T-helper 1 cell treated with Interleukin-12 subunit alpha and Interleukin-12 subunit beta and Interleukin-4 antibody, amounts not matched to agents 30 μg/mL and 1 μg/mL, for 36 hours (primary cell): Measurements from ENCODE around the gene ATP2B2.

ENCODE experiments used
- H3K27ac Mint-ChIP-seq: one replicate; pipeline ENCODE4 v1.8.0; 2021; ENCODE audit warnings: mild to moderate bottlenecking, mixed read lengths
- H3K27me3 Mint-ChIP-seq: one replicate; pipeline ENCODE4 v1.8.0; 2021; ENCODE audit warnings: low read depth, mixed read lengths
- H3K36me3 Mint-ChIP-seq: one replicate; pipeline ENCODE4 v1.8.0; 2021; ENCODE audit warnings: low read depth, mixed read lengths
- H3K4me1 Mint-ChIP-seq: one replicate; pipeline ENCODE4 v1.8.0; 2021; ENCODE audit warnings: low read depth, mixed read lengths
- H3K4me3 Mint-ChIP-seq: one replicate; pipeline ENCODE4 v1.8.0; 2021; ENCODE audit warnings: mild to moderate bottlenecking, moderate library complexity, mixed read lengths
- H3K9me3 Mint-ChIP-seq: one replicate; pipeline ENCODE4 v1.8.0; 2021; ENCODE audit warnings: mixed read lengths

Gene ATP2B2

DNA sequence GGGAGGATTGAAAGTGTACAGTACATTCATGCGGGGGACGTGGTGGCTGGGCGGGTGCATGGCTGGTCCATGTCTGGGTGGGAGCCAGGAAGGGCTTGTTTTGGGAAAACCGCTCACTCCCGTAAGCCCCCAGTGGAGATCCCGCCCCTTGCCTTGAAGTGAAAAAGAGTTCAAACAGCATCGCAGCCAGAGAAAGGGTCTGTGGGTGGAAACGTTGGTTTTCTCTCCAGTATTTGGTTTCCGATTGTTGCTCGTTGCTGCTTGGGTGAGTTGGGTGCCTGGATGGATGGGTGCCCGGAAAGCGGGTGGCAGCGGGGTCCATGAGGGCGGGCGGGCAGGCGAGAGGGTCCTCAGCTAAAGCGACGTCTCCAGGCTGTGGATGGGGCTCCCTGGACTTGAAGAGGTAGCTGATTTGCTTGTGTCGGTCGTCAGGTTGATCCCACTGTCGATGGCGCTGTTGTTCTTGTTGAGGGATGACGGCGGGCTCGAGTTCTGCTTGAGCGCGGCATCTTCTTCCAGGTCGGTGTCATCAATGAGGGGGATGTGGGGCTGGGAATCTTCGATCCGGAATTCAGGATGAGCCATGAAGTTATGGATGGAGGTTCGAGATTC lies 176.8 kb downstream of the ATP2B2 start:
- Mint-ChIP-seq H3K27ac (no peak overlapping the region), H3K9me3 (no peaks in the 10 kb centered on the region), H3K4me3 (no peak overlapping the region), H3K36me3 (no peaks in the 10 kb centered on the region), H3K27me3 (peaks cover 50% of the 10 kb centered on the region), H3K4me1 (no peaks in the 10 kb centered on the region)

DNA sequence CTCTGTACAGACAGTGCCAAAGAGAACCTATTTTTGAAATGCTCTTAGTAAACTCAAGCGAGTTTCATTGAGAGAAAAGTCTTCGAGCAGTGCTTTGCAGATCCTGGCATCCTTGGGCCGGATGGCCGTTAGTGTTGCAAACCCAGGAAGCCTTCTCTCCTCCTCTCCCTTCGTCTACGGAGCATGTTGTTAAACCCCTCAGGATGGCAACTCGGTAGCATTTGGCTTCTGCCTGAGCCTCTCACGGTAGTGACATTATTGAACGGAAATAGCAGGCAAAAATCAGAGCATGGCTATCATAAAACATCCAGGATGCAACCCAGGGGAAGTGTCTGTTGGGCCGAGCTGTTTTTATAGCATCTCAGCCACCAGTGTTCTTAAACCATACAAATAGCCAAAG lies 177.8 kb downstream of the ATP2B2 start:
- no peak overlapping the region for H3K4me3 Mint-ChIP-seq
- H3K27ac Mint-ChIP-seq, result no peak overlapping the region
- H3K9me3 Mint-ChIP-seq, result no peaks in the 10 kb centered on the region
- no peaks in the 10 kb centered on the region for H3K4me1 Mint-ChIP-seq
- H3K36me3 Mint-ChIP-seq, result no peaks in the 10 kb centered on the region
- H3K27me3 Mint-ChIP-seq, result peaks cover 50% of the 10 kb centered on the region

DNA sequence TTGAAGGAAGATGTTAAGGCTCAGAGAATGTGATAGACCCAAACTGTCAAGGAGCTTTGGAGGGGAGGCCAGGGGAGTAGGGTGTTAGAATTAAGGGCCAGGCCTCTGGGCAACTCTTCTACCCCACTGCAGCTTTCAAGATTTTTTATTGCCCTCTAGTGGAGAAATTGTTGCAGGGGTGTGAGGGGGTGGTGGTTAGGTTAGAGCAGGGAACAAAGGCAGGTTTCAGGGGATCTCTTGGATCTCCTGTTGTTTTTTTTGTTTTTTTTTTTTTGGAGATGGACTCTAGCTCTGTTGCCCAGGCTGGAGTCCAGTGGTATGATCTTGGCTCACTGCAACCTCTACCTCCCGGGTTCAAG lies 183.1 kb downstream of the ATP2B2 start:
- H3K4me3 Mint-ChIP-seq, result no peak overlapping the region
- H3K9me3 Mint-ChIP-seq, result no peaks in the 10 kb centered on the region
- peaks cover 21% of the 10 kb centered on the region for H3K27me3 Mint-ChIP-seq
- no peak overlapping the region for H3K27ac Mint-ChIP-seq
- peaks cover 24% of the 10 kb centered on the region for H3K4me1 Mint-ChIP-seq
- peaks cover 8% of the 10 kb centered on the region for H3K36me3 Mint-ChIP-seq

DNA sequence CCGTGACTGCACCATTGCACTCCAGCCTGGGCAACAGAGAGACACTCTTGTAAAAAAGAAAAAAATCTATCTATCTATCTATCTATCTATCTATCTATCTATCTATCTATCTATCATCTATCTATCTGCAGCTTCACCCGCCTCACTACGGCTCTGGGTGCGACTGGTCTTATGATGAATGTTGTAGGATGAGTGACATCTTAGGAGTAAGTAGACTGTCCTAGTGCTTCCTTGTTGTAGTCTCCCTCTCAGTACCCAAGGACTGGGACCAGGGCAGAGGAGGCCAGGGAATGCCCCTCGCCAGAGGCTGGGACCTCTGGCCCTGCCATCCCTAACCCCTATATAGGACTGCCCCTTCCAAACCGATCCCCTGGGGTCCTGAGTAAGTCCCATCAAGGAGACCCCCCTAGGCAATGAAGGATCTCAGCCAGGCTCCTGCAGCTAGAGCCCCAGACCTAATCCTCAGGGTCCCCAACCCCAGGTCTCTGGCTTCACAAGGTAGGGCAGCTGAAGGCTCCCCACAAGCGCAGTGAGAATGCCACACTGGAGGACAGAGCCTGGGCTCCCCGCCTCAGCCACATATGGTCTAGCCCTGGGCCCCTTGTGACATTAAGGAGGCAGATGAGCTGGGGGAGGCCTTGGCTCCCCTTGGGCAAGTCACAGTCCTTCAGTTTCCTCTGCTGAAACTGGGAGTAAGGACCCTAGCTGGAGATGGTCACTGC lies 183.6 kb downstream of the ATP2B2 start:
- Mint-ChIP-seq H3K27me3 (peaks cover 15% of the 10 kb centered on the region), H3K9me3 (no peaks in the 10 kb centered on the region), H3K27ac (peak overlapping the region; percentile 45), H3K4me3 (peak overlapping the region; percentile 92), H3K36me3 (peaks cover 12% of the 10 kb centered on the region), H3K4me1 (peaks cover 24% of the 10 kb centered on the region)

DNA sequence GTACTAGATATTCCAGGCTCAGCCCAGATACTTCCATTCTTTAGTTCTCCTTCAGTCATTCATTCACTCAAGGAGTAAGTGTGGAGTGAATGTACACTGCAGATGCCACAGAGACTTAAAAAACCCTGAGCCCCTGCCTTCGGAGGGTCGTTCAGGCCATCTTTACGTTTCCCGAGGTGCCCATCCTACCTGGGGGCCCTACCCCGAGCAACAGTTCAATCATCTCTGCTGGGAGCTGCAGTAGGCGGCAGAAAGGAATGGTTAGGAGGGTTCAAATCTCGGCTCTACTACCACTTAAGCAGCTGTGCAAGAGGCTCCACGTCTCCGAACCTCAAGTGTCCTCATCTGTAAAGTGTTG lies 185.1 kb downstream of the ATP2B2 start:
- H3K27ac Mint-ChIP-seq, result peak overlapping the region; percentile 82
- H3K9me3 Mint-ChIP-seq, result no peaks in the 10 kb centered on the region
- H3K4me3 Mint-ChIP-seq, result peak overlapping the region; percentile 92
- peaks cover 1% of the 10 kb centered on the region for H3K27me3 Mint-ChIP-seq
- H3K36me3 Mint-ChIP-seq, result peaks cover 12% of the 10 kb centered on the region
- peaks cover 24% of the 10 kb centered on the region for H3K4me1 Mint-ChIP-seq

DNA sequence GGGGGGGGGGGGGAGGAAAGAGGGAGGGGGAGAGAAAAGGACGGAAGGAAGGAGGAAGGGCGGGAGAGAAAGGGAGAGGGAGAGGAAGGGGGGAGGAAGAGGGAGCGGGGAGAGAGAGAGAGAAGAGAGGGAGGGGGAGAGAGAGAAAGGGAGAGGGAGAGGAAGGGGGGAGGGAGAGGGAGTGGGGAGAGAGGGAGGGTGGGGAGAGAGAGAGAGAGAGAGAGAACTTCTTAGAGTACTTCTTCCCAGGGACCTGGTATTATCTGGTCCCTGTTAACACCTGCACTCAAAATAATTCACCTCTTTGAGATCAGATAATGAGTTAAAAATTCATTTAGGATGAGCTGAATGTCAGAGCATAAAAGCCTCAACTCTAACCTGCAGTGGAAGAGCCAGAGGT lies 185.6 kb downstream of the ATP2B2 start:
- H3K36me3 Mint-ChIP-seq, result peaks cover 12% of the 10 kb centered on the region
- no peaks in the 10 kb centered on the region for H3K9me3 Mint-ChIP-seq
- peak overlapping the region; percentile 92 for H3K4me3 Mint-ChIP-seq
- no peaks in the 10 kb centered on the region for H3K27me3 Mint-ChIP-seq
- H3K27ac Mint-ChIP-seq, result peak overlapping the region; percentile 82
- peaks cover 24% of the 10 kb centered on the region for H3K4me1 Mint-ChIP-seq

DNA sequence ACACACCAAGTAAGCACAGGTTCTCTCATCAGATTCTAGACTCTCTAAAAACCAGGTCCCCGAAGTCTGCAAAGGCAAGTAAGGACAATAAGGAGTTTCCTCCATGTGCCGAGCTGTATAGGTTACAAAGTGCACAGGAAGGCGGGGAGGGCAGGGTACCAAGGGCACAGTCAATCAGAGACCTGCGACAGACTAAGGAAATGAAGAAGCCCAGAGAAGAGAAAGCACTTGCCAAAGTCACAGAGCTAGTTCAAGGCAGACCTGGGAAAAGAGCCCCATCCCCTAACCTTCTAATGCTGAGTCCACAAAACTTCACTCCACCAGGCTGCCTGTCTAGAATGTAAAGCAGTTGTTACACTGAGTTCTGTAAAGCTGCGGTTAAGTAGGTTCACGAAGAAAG lies 186.1 kb downstream of the ATP2B2 start:
- H3K27me3 Mint-ChIP-seq, result no peaks in the 10 kb centered on the region
- H3K9me3 Mint-ChIP-seq, result no peaks in the 10 kb centered on the region
- H3K4me1 Mint-ChIP-seq, result peaks cover 24% of the 10 kb centered on the region
- H3K4me3 Mint-ChIP-seq, result peak overlapping the region; percentile 92
- peak overlapping the region; percentile 77 for H3K27ac Mint-ChIP-seq
- peaks cover 15% of the 10 kb centered on the region for H3K36me3 Mint-ChIP-seq

DNA sequence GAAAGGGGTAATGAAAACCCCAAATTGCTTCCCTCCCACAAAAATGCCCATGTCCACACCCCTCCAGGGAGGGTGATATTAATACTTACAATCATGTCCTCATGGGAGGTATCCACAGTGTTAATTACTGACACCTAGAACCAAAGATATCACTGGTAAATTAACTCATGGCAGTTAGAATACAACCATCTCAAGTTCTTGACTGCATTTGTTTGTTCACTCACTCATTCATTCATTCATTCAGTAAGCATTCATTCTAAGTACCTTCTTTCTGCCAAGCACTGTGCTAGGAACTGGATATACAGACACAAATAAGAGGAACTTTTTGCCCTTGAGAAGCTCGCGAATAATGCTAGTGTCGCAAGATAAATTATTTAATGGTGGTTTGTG lies 187.4 kb downstream of the ATP2B2 start:
- peak overlapping the region; percentile 46 for H3K4me3 Mint-ChIP-seq
- H3K27ac Mint-ChIP-seq, result peak overlapping the region; percentile 59
- H3K4me1 Mint-ChIP-seq, result peaks cover 24% of the 10 kb centered on the region
- no peaks in the 10 kb centered on the region for H3K27me3 Mint-ChIP-seq
- H3K9me3 Mint-ChIP-seq, result no peaks in the 10 kb centered on the region
- H3K36me3 Mint-ChIP-seq, result peaks cover 25% of the 10 kb centered on the region

DNA sequence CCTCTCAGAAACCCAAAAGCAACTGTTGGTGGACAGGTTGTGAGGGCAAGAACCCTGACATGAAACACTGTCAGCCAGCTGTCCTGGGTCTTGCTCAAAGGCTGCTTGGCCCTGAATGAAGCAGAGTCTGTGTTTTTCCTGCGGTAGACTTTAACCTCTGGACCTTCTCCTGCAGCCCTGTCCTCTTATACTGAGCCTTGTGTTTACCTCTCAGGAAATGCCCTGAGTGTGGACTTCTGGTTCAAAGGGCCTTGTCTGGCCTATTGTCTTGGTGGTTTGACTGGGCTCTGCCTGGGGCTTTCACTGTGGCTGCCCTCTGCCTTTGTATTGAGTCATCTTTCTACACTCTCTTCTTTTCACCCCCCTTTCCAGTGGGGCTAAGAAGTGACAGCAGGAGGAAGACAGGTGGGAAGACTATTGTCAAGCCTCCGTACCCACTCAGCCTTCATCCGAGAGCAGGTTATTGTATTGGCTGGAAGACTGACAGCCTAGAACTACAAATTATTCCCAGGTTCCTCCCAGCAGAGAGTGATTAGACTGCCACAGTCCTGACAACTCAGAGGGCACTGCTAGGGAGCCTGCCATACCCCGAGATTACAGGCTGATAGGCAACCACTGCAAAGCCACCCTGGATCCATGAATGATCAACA lies 187.9 kb downstream of the ATP2B2 start:
- Mint-ChIP-seq H3K9me3 (no peaks in the 10 kb centered on the region), H3K27me3 (no peaks in the 10 kb centered on the region), H3K27ac (no peak overlapping the region), H3K4me1 (peaks cover 24% of the 10 kb centered on the region), H3K4me3 (no peak overlapping the region), H3K36me3 (peaks cover 27% of the 10 kb centered on the region)

DNA sequence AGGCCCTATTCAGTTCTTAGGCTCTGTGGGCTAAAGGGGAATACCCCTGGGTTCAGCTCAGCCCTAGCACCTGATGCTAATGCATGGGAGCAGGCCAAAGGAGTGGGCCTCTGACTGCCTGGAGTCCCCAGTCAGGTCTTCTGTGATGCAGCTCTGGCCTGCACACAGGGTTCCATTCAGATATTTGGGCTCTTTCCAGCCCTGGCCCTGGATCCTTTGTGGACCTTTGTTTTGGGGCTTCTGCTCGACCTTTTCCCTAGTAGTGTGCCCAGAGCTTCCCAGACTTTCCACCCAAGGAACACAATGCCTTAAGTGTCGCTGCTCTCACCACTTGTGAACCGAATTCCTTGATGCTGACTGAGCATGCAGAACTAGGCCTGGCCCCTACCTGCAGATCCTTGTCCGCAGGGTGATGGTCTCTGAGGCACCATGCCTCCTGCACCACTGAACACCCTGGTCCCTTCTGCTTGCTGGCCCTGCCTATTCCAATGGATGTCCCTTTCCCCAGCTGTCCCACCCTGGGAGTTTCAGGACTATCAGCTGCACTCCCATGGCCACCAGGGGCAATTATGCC lies 189.5 kb downstream of the ATP2B2 start:
- Mint-ChIP-seq H3K36me3 (peaks cover 36% of the 10 kb centered on the region), H3K9me3 (no peaks in the 10 kb centered on the region), H3K4me1 (peaks cover 22% of the 10 kb centered on the region), H3K27me3 (no peaks in the 10 kb centered on the region), H3K4me3 (no peak overlapping the region), H3K27ac (no peak overlapping the region)

DNA sequence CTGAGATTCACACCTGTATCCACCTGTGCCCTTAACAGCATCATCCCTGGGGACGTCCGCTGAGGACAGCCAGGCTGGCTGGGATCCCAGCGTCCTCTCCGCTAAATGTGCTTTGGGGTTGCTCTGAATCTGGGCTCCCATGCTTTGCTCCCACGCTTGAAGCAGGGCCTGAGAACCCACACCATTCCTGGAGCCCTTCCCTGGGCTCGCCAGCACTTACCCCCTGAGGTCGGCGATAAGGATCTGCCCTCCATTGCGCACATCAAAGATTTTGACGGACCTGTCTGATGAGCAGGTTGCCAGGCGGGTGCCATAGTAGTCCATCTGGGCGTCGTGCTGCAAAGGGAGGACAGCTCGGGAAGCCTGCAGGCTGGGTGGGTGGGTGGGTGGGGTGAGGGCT lies 190.3 kb downstream of the ATP2B2 start:
- Mint-ChIP-seq H3K27me3 (no peaks in the 10 kb centered on the region), H3K4me1 (peaks cover 25% of the 10 kb centered on the region), H3K36me3 (peaks cover 41% of the 10 kb centered on the region), H3K4me3 (no peak overlapping the region), H3K9me3 (no peaks in the 10 kb centered on the region), H3K27ac (no peak overlapping the region)

DNA sequence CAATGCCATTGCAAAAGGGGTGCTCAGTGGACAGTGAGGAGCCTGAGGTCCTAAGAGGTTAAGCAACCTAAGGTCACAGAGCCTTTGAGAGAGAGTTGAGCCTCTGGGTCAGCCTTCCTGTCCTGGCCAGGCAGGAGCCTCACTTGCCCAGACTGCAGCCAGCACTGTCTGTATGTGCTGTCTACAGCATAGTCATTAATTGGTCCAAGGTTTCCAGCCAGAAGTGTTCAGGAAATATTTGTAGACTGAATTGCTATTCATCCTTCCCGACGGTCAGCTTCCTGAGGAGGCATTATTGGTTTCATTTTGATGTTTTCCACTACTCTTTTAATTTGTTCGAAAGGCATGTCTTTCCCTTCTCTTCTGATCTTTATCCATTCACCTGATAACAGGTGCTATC lies 192.5 kb downstream of the ATP2B2 start:
- Mint-ChIP-seq H3K9me3 (no peaks in the 10 kb centered on the region), H3K36me3 (peaks cover 47% of the 10 kb centered on the region), H3K27me3 (no peaks in the 10 kb centered on the region), H3K27ac (no peak overlapping the region), H3K4me3 (no peak overlapping the region), H3K4me1 (peaks cover 10% of the 10 kb centered on the region)

DNA sequence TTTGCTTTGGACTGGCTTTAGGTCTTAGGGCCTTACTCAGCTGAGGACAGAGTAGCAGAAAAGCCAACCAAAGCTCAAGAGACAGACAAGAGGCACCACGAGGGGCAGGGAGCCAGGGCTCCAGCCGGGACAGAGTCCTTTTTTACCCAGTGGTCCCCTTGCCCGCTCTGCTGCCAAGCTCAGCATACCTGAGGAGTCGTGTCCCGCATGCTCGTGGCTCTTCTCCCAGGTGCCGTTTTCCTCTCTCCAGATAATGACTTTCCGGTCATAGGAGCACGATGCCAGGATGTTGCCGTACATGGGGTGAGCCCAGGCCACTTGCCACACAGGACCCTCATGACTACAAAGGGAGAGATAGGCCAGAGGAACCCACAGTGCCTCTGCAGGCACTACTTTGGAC lies 193.0 kb downstream of the ATP2B2 start:
- Mint-ChIP-seq H3K27me3 (no peaks in the 10 kb centered on the region), H3K4me1 (peaks cover 6% of the 10 kb centered on the region), H3K9me3 (no peaks in the 10 kb centered on the region), H3K27ac (no peak overlapping the region), H3K4me3 (no peak overlapping the region), H3K36me3 (peaks cover 47% of the 10 kb centered on the region)

DNA sequence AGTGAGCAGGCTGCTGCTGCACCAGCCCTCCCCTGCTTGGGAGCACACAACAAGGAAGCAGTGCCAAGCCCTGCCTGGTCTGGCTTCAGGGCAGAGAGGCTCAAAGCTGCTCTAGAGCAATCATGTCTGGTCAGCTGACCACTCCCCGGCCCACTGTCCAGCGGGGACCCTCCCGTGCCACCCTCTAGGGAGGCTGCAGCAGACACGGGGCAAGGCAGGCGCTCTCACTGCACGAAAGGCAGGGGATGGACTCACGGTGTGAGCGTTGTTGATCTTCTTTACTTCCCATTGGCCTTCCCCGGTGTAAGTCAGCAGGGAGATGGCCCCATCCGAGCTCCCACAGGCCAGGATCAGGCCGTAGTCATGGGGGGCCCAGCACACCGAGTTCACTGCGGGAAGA lies 193.7 kb downstream of the ATP2B2 start:
- H3K9me3 Mint-ChIP-seq, result no peaks in the 10 kb centered on the region
- H3K36me3 Mint-ChIP-seq, result peaks cover 45% of the 10 kb centered on the region
- H3K27me3 Mint-ChIP-seq, result no peaks in the 10 kb centered on the region
- H3K4me1 Mint-ChIP-seq, result peaks cover 6% of the 10 kb centered on the region
- H3K27ac Mint-ChIP-seq, result peak overlapping the region; percentile 15
- no peak overlapping the region for H3K4me3 Mint-ChIP-seq

DNA sequence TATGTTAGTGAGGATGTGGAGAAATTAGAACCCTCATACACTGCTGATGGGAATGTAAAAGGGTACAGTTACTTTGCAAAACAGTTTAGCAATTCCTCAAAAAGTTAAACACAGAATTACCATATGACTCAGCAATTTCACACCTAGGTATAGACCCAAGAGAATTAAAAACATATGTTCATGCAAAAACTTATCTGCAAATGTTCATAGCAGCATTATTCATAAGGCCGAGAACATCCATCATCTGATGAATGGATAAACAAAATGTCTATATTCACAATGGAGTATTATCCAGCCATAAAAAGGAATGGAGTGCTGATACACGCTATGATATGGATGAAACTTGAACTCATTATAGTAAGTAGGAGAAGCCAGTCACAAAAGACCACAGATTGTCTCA lies 194.8 kb downstream of the ATP2B2 start:
- no peak overlapping the region for H3K27ac Mint-ChIP-seq
- no peak overlapping the region for H3K4me3 Mint-ChIP-seq
- peaks cover 51% of the 10 kb centered on the region for H3K36me3 Mint-ChIP-seq
- no peaks in the 10 kb centered on the region for H3K27me3 Mint-ChIP-seq
- H3K4me1 Mint-ChIP-seq, result peaks cover 6% of the 10 kb centered on the region
- no peaks in the 10 kb centered on the region for H3K9me3 Mint-ChIP-seq
